DND-41 (cell line): ENCODE data around the gene ZFHX3.

Experiments used
- ATAC-seq: fragments of 200-7000 bp; cut with Tn5 transposase; 3 replicates; pipeline ENCODE4 v1.9.1; 2021; ENCODE audit warnings: low read depth; ENCODE audit not compliant: insufficient read depth
- DNase-seq: peaks from one replicate; pipeline ENCODE4 v3.0.0-alpha.2; 2020
- H2AFZ ChIP-seq: 2 replicates; pipeline ENCODE4 v1.6.0; 2012; ENCODE audit warnings: low read depth, low read length
- H3K27ac ChIP-seq: 2 replicates; pipeline ENCODE4 v1.5.1; 2012; ENCODE audit warnings: low read length, inconsistent platforms
- H3K27me3 ChIP-seq: fragments of 200-600 bp; sonication (generic); 2 replicates; pipeline ENCODE4 v1.6.0; 2012; ENCODE audit warnings: low read length, mild to moderate bottlenecking, inconsistent platforms; ENCODE audit not compliant: insufficient read depth, poor library complexity
- H3K36me3 ChIP-seq: 2 replicates; pipeline ENCODE4 v1.5.1; 2012; ENCODE audit warnings: low read length, inconsistent platforms; ENCODE audit not compliant: insufficient read depth
- H3K4me1 ChIP-seq: 2 replicates; pipeline ENCODE4 v1.5.1; 2012; ENCODE audit warnings: mild to moderate bottlenecking, low read length; ENCODE audit not compliant: insufficient read depth
- H3K4me2 ChIP-seq: 2 replicates; pipeline ENCODE4 v1.6.0; 2012; ENCODE audit warnings: mild to moderate bottlenecking, moderate library complexity, low read length, inconsistent platforms; ENCODE audit not compliant: insufficient read depth
- H3K4me3 ChIP-seq, 2 experiments: fragments of 200-600 bp in 1 of 2; shearing (Covaris generic) in 1 of 2; 2 replicates each; pipeline ENCODE4 v1.5.1; 2012 to 2016; ENCODE audit warnings: inconsistent platforms in 2 of 2, low read length in 2 of 2, mild to moderate bottlenecking in 2 of 2, low read depth in 1 of 2, moderate library complexity in 1 of 2
- H3K79me2 ChIP-seq: 2 replicates; pipeline ENCODE4 v1.6.0; 2012; ENCODE audit warnings: low read length, inconsistent platforms; ENCODE audit not compliant: insufficient read depth
- H3K9ac ChIP-seq: 2 replicates; pipeline ENCODE4 v1.6.0; 2012; ENCODE audit warnings: low read depth, mild to moderate bottlenecking, inconsistent platforms, low read length, moderate library complexity
- H3K9me3 ChIP-seq: 2 replicates; pipeline ENCODE4 v1.5.1; 2012; ENCODE audit warnings: low read length, moderate library complexity, mild to moderate bottlenecking, inconsistent platforms; ENCODE audit not compliant: insufficient read depth, severe bottlenecking
- H4K20me1 ChIP-seq: 2 replicates; pipeline ENCODE4 v1.6.0; 2012; ENCODE audit warnings: low read length; ENCODE audit not compliant: insufficient read depth
- CTCF ChIP-seq: IDR thresholded peaks from 2 replicates; pipeline ENCODE4 v1.5.1; 2012; ENCODE audit warnings: borderline replicate concordance, low read length, moderate library complexity, mild to moderate bottlenecking; ENCODE audit not compliant: poor library complexity, severe bottlenecking; ENCODE audit errors: extremely low read depth
- EZH2 ChIP-seq: IDR thresholded peaks from 3 replicates; pipeline ENCODE4 v1.6.1; 2012; ENCODE audit warnings: borderline replicate concordance, low read depth, mild to moderate bottlenecking, moderate library complexity, low read length, inconsistent platforms; ENCODE audit not compliant: severe bottlenecking

The ZFHX3 gene

GRCh38 chr16:72744076-72744793 is 303.7 kb downstream of the ZFHX3 start:
- H3K27me3 ChIP-seq: no peaks in the 10 kb centered on the region
- no peak overlapping the region for H3K4me3 ChIP-seq
- TF ChIP-seq EZH2 (no peak), CTCF (no peak)
- H3K9ac ChIP-seq: no peak overlapping the region
- no peak overlapping the region for H2AFZ ChIP-seq
- DNase-seq (no peak), ATAC-seq (no peak)
- no peaks in the 10 kb centered on the region for H3K9me3 ChIP-seq
- no peaks in the 10 kb centered on the region for H3K4me1 ChIP-seq
- H3K36me3 ChIP-seq: no peaks in the 10 kb centered on the region
- no peaks in the 10 kb centered on the region for H4K20me1 ChIP-seq
- no peak overlapping the region for H3K27ac ChIP-seq
- no peak overlapping the region for H3K4me2 ChIP-seq
- H3K79me2 ChIP-seq: no peaks in the 10 kb centered on the region

GRCh38 chr16:72743011-72743761 is 304.7 kb downstream of the ZFHX3 start:
- Histone ChIP-seq H3K4me1 (no peaks in the 10 kb centered on the region), H3K9ac (no peak overlapping the region), H3K36me3 (no peaks in the 10 kb centered on the region), H3K79me2 (no peaks in the 10 kb centered on the region), H4K20me1 (no peaks in the 10 kb centered on the region), H3K4me2 (no peak overlapping the region), H3K4me3 (no peak overlapping the region), H3K27me3 (no peaks in the 10 kb centered on the region), H2AFZ (no peak overlapping the region), H3K27ac (no peak overlapping the region), H3K9me3 (no peaks in the 10 kb centered on the region)
- TF ChIP-seq EZH2 (no peak), CTCF (no peak)
- DNase-seq: no peak
- no peak for ATAC-seq

GRCh38 chr16:72740347-72740746 is 307.6 kb downstream of the ZFHX3 start:
- TF ChIP-seq EZH2: no peak
- TF ChIP-seq CTCF: no peak
- Histone ChIP-seq H3K36me3 (no peaks in the 10 kb centered on the region), H3K79me2 (no peaks in the 10 kb centered on the region), H3K4me3 (no peak overlapping the region), H3K9ac (no peak overlapping the region), H3K4me1 (no peaks in the 10 kb centered on the region), H3K27ac (no peak overlapping the region), H4K20me1 (no peaks in the 10 kb centered on the region), H3K9me3 (no peaks in the 10 kb centered on the region), H3K27me3 (no peaks in the 10 kb centered on the region), H3K4me2 (no peak overlapping the region), H2AFZ (no peak overlapping the region)
- ATAC-seq: no peak
- DNase-seq: no peak
